HFF-Myc (cell line): ENCODE measurements around the gene PSORS1C1.

Experiments
- DNase-seq: peaks from one replicate; pipeline ENCODE4 v3.0.0-alpha.2; 2011; ENCODE audit warnings: low read depth; ENCODE audit errors: extremely low read depth
- H3K4me3 ChIP-seq: replicated peaks from 2 replicates; pipeline ENCODE4 v1.5.1; 2011; ENCODE audit warnings: low read depth, mild to moderate bottlenecking, control low read depth, low read length
- TF ChIP-seq, protein P1 (sequence below): IDR thresholded peaks from 2 replicates; pipeline ENCODE4 v1.5.1; 2012; ENCODE audit warnings: mild to moderate bottlenecking, low read depth, low read length, control low read depth; ENCODE audit errors: missing control alignments

Gene PSORS1C1

DNA sequence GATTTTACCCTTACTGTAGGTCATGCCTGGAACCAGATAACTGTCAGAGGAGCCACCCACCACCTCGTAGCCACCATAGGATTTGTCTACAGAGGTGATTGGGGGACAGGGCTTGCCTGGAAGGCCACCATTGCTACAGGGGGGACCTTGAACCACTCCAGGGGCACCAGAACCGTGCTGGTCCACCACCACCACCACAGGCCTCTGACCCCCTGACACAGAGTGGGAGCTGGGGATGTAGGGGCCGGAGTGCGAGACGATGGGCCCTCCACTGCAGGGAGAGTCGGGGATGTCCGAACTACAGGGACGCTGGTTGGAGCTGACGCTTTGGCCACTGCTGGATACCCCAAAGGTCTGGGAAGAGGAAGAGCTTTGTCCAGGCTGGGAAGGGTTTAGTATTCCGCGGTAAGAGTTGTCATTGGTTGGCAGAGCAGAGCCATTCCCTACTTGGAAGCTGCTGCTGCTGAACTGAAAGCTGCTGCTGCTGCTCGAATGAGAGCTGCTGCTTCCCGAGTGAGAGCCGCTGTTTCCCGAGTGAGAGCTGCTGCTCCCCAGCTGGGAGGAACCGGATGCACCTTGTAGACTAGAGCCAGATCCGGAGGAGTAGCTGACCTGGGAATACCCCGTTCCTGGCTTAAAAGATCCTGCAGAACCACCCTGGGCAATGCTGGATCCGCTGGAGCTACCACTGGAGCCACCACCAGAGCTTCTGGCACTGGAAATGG lies 2.2 kb downstream of the PSORS1C1 start:
- DNase-seq = no peak
- H3K4me3 ChIP-seq = no peak overlapping the region
- TF ChIP-seq, protein P1, sequence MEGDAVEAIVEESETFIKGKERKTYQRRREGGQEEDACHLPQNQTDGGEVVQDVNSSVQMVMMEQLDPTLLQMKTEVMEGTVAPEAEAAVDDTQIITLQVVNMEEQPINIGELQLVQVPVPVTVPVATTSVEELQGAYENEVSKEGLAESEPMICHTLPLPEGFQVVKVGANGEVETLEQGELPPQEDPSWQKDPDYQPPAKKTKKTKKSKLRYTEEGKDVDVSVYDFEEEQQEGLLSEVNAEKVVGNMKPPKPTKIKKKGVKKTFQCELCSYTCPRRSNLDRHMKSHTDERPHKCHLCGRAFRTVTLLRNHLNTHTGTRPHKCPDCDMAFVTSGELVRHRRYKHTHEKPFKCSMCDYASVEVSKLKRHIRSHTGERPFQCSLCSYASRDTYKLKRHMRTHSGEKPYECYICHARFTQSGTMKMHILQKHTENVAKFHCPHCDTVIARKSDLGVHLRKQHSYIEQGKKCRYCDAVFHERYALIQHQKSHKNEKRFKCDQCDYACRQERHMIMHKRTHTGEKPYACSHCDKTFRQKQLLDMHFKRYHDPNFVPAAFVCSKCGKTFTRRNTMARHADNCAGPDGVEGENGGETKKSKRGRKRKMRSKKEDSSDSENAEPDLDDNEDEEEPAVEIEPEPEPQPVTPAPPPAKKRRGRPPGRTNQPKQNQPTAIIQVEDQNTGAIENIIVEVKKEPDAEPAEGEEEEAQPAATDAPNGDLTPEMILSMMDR = no peak

DNA sequence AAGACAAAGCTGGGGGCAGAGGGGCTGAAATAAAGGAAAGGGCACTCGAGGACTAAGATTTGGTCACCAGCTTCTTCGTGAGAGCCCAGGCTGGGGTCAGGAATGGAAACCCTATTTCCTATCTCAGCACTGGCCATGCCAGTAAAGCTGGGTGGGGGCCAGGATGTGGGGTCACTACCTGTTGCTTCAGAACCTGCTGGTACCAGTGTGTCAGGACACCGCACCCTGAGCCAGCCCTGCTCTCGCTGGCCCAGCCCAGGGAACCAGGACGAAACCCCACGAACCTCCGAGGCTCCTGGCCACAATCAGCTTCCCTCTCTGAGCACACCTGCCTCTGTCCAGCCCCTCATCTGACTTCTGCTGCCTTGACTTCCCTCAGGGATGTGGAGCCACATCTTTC lies 3.6 kb downstream of the PSORS1C1 start:
- H3K4me3 ChIP-seq = no peak overlapping the region
- DNase-seq = no peak
- TF ChIP-seq, protein P1 = no peak

DNA sequence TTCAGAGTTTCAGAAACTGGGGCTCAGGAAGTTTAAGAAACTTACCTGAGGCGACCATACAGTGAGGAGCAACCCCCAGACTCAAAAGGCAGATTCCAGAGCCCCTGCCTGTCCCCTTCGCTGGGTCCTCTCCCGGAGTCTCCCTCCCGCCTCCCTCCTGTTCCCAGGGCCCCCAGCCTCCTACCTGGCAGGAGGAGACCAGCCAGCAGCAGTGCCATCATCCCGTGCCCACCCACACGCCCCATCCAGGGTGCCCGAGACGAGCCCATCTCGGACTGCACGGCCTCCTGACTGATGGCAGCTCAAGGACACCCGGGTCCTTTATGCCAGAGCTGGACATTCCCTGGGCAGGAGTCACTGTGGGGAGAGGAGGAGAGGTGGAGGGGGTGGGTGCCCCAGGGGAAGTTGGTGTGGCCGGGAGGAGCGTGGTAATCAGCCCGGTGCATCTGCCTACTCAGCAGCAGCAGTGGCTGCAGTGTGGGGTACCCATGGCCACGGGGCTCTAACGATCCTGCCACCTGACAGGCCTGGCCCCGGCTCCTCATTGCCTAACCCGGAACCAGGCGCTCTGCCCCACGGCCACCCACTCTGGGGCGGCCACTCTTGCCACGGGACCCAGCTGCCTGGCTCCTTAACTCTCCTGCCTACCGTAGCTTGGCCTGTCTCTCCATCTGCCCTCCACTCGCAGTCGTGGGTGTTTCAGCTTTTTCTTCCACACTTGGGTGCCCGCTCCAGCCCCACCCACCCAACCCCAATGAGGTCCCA lies 5.7 kb downstream of the PSORS1C1 start, which contains the start of gene CDSN:
Gene CDSN (minus strand): TSS at position 296 of the 765 bp plus-strand sequence. CDS start 27 bp downstream, at position 269.
- TF ChIP-seq, protein P1 = no peak
- no peak within 1 kb of the TSS for H3K4me3 ChIP-seq
- no peak for DNase-seq

- no peak for DNase-seq
- H3K4me3 ChIP-seq = no peak overlapping the region
- TF ChIP-seq, protein P1 = no peak
Observed at GRCh38 chr6:31121131-31121790, 6.7 kb downstream of the PSORS1C1 start.

GRCh38 chr6:31122791-31123706 lies 8.4 kb downstream of the PSORS1C1 start:
- DNase-seq = no peak
- TF ChIP-seq, protein P1 = no peak
- no peak overlapping the region for H3K4me3 ChIP-seq

- TF ChIP-seq, protein P1 = no peak
- H3K4me3 ChIP-seq = no peak overlapping the region
Observed at GRCh38 chr6:31125162-31125561, 10.6 kb downstream of the PSORS1C1 start.

More at GRCh38 chr6:31125162-31125561, 10.6 kb downstream of the PSORS1C1 start:
- DNase-seq = no peak
